ENCODE results near the gene KRTAP3-1.

DNA sequence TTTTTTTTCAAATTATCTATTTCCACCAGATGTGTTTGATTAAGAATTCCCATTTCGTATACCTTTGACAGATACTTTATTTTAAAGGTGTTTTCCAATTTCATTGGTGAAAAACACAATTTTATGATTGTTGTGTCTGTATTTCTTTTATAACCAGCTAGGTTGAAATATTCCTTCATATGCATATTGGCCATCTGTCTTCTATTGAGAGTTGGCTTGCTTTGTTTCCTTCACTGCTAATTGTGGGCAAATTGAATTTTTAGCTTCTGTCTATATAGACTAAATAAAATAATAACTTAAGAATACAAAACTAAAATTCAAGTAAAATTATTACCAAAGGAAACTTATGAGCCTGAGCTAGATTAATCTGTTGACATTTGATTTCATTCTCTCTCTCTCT, 13.8 kb downstream of the KRTAP3-1 start:
- TF ChIP-seq EZH2 (IDR thresholded peaks at IDR 0.05) (no peak), POLR2AphosphoS5 (IDR thresholded peaks at IDR 0.05; ENCODE audit: borderline replicate concordance, low read depth, low read length) (no peak)

Data from SK-N-MC (cell line).